Thyroid gland (tissue), 4 donors: ENCODE data around the gene CNTNAP1.

ENCODE experiments used
- CTCF ChIP-seq, 6 experiments: fragments of 200-600 bp in 3 of 6; fragments of 450-650 bp in 3 of 6; sonication (generic) in 3 of 6; IDR thresholded peaks; one replicate each; pipeline ENCODE4 v1.5.1; 2016 to 2019; ENCODE audit warnings: antibody characterized with exemption in 6 of 6, mild to moderate bottlenecking in 2 of 6, inconsistent platforms in 1 of 6, moderate library complexity in 1 of 6
- POLR2A ChIP-seq, 2 donors: fragments of 450-650 bp; IDR thresholded peaks; one replicate each; pipeline ENCODE4 v1.6.1; 2017; ENCODE audit warnings: antibody characterized with exemption in 2 of 2, mild to moderate bottlenecking in 2 of 2, moderate library complexity in 1 of 2

- peak in 1 of 2 donors; percentile 28 for TF ChIP-seq POLR2A (IDR thresholded peaks at IDR 0.05)
- TF ChIP-seq CTCF (IDR thresholded peaks at IDR 0.05): peak in 1 of 6 experiments; percentile 23
Measured at GRCh38 chr17:42675965-42676423, 6.3 kb upstream of the CNTNAP1 start.
